Thyroid gland (tissue), 4 donors: Measurements from ENCODE around the gene C11orf71. TPM values are rescaled to one million over a fixed set of nuclear protein-coding genes. Genes with fewer than 3 reads are reported as not detected.

ENCODE experiments used
- DNase-seq, 2 donors: peaks; one replicate each; pipeline ENCODE4 v3.0.0-alpha.2; 2019
- H3K27ac ChIP-seq, 3 donors: fragments of 200-600 bp; sonication (generic); 1 replicate in 2 of 3; 2 replicates in 1 of 3; pipeline ENCODE4 v1.5.1; 2016 to 2019; ENCODE audit warnings: mild to moderate bottlenecking in 1 of 3, moderate library complexity in 1 of 3
- H3K27me3 ChIP-seq: fragments of 200-600 bp; sonication (generic); one replicate; pipeline ENCODE4 v1.5.1; 2019
- H3K36me3 ChIP-seq, 2 donors: fragments of 200-600 bp; sonication (generic); one replicate each; pipeline ENCODE4 v1.5.1; 2016 to 2019
- H3K4me1 ChIP-seq, 2 donors: fragments of 200-600 bp; sonication (generic); one replicate each; pipeline ENCODE4 v1.5.1; 2017 to 2019
- H3K4me3 ChIP-seq, 3 donors: fragments of 200-600 bp; sonication (generic); replicated peaks in 1 of 3; 1 replicate in 2 of 3; 2 replicates in 1 of 3; pipeline ENCODE4 v1.5.1; 2016; ENCODE audit warnings: mild to moderate bottlenecking in 1 of 3
- H3K9me3 ChIP-seq: fragments of 200-600 bp; sonication (generic); one replicate; pipeline ENCODE4 v1.5.1; 2017
- POLR2A ChIP-seq, 2 donors: fragments of 450-650 bp; IDR thresholded peaks; one replicate each; pipeline ENCODE4 v1.6.1; 2017; ENCODE audit warnings: antibody characterized with exemption in 2 of 2, mild to moderate bottlenecking in 2 of 2, moderate library complexity in 1 of 2
- WGBS, 2 donors: methylation state at CpG; one replicate each; pipeline ENCODE4 v1.1.5; 2017; 5-methylcytosine and 5-hydroxymethylcytosine counted together
- intact Hi-C: fragments of 100-400 bp; cut with DNase I; formaldehyde crosslinking; loops from one replicate; pipeline ENCODE4 v1.15.1; 2023
- total RNA-seq, 4 donors: library from RNA; depleted of rRNA; stranded (reverse); fragments of >200 nt; gene quantifications; one replicate each; pipeline ENCODE4 v1.2.3, GENCODE V29; 2016
- TF ChIP-seq, protein P1 (sequence below), 6 experiments: fragments of 200-600 bp in 3 of 6; fragments of 450-650 bp in 3 of 6; sonication (generic) in 3 of 6; IDR thresholded peaks; one replicate each; pipeline ENCODE4 v1.5.1; 2016 to 2019; ENCODE audit warnings: antibody characterized with exemption in 6 of 6, mild to moderate bottlenecking in 2 of 6, inconsistent platforms in 1 of 6, moderate library complexity in 1 of 6

Gene C11orf71
- total RNA-seq, 4 donors from 2014 or later, result 13.6 to 19.7 (median 16.2) TPM

DNA sequence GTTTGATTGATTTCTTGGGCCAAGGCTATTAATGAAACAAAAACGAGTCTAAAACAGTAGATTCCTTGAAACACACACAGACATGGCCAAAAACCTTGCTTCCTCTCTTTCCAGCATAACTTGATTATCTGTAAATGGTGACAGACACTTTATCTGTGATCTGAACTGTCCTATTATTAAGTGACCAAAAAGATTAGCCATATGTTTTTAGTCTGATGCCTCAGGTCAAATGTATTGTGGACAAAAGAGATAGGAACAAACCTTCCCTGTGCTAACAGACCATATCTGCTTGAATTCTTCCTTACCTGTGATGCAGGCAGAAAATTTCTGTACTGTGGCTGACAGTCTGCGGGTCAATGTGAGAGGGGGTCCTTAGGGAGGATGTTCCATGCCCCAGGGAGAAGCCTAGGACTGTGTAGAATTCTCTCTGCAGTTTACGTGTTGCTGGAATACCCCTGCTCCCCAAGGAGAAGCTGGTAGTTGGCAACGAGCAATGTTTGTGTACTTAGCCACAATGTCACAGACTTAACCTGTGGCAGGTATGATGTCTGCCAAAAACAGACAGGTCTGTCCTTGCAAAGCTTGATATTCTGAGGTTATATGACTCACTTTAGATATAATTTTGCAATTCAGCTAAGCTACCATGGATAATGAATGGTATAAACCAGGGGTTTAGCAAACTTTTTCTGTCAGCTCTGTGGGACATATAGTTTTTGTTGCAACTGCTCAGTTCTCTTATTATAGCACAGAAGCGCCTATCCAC lies 31.2 kb downstream of the C11orf71 start:
- no peak overlapping the region for H3K27ac ChIP-seq
- no peak for TF ChIP-seq POLR2A (IDR thresholded peaks at IDR 0.05)
- TF ChIP-seq, protein P1, sequence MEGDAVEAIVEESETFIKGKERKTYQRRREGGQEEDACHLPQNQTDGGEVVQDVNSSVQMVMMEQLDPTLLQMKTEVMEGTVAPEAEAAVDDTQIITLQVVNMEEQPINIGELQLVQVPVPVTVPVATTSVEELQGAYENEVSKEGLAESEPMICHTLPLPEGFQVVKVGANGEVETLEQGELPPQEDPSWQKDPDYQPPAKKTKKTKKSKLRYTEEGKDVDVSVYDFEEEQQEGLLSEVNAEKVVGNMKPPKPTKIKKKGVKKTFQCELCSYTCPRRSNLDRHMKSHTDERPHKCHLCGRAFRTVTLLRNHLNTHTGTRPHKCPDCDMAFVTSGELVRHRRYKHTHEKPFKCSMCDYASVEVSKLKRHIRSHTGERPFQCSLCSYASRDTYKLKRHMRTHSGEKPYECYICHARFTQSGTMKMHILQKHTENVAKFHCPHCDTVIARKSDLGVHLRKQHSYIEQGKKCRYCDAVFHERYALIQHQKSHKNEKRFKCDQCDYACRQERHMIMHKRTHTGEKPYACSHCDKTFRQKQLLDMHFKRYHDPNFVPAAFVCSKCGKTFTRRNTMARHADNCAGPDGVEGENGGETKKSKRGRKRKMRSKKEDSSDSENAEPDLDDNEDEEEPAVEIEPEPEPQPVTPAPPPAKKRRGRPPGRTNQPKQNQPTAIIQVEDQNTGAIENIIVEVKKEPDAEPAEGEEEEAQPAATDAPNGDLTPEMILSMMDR (IDR thresholded peaks at IDR 0.05), result no peak
- 59 to 66% methylated on average over 5 of the region's 5 CpGs for WGBS, 2 donors
- no peak overlapping the region for H3K4me3 ChIP-seq
- no peaks in the 10 kb centered on the region for H3K4me1 ChIP-seq
- no peak for DNase-seq
- H3K27me3 ChIP-seq, result no peaks in the 10 kb centered on the region
- no peaks in the 10 kb centered on the region for H3K36me3 ChIP-seq
- intact Hi-C loops, result no loop called here
- H3K9me3 ChIP-seq, result no peaks in the 10 kb centered on the region

GRCh38 chr11:114367244-114367957 lies 32.9 kb downstream of the C11orf71 start:
- no peaks in the 10 kb centered on the region for H3K36me3 ChIP-seq
- 79 to 82% methylated on average over 9 of the region's 9 CpGs for WGBS, 2 donors
- H3K27ac ChIP-seq, result no peak overlapping the region
- no peak overlapping the region for H3K4me3 ChIP-seq
- intact Hi-C loops, result no loop called here
- H3K9me3 ChIP-seq, result no peaks in the 10 kb centered on the region
- no peaks in the 10 kb centered on the region for H3K4me1 ChIP-seq
- no peak for TF ChIP-seq POLR2A (IDR thresholded peaks at IDR 0.05)
- TF ChIP-seq, protein P1 (IDR thresholded peaks at IDR 0.05), result no peak
- H3K27me3 ChIP-seq, result no peaks in the 10 kb centered on the region
- no peak for DNase-seq

GRCh38 chr11:114366331-114367243 lies 33.7 kb downstream of the C11orf71 start:
- intact Hi-C loops, result no loop called here

GRCh38 chr11:114362958-114363357 lies 37.4 kb downstream of the C11orf71 start:
- Histone ChIP-seq H3K27me3 (no peaks in the 10 kb centered on the region), H3K4me1 (no peaks in the 10 kb centered on the region), H3K9me3 (no peaks in the 10 kb centered on the region), H3K27ac (no peak overlapping the region), H3K4me3 (no peak overlapping the region), H3K36me3 (no peaks in the 10 kb centered on the region)
- intact Hi-C loops, result no loop called here
- 66 to 70% methylated on average over 3 of the region's 3 CpGs for WGBS, 2 donors
- DNase-seq, result no peak
- TF ChIP-seq, protein P1 (IDR thresholded peaks at IDR 0.05), result no peak
- TF ChIP-seq POLR2A (IDR thresholded peaks at IDR 0.05), result no peak

More at GRCh38 chr11:114366331-114367243, 33.7 kb downstream of the C11orf71 start:
- H3K36me3 ChIP-seq, result no peaks in the 10 kb centered on the region
- no peaks in the 10 kb centered on the region for H3K9me3 ChIP-seq
- DNase-seq, result no peak
- H3K27ac ChIP-seq, result no peak overlapping the region
- WGBS, 2 donors, result 79 to 81% methylated on average over 13 of the region's 13 CpGs
- TF ChIP-seq, protein P1 (IDR thresholded peaks at IDR 0.05), result no peak
- no peak for TF ChIP-seq POLR2A (IDR thresholded peaks at IDR 0.05)
- H3K4me1 ChIP-seq, result no peaks in the 10 kb centered on the region
- no peak overlapping the region for H3K4me3 ChIP-seq
- H3K27me3 ChIP-seq, result no peaks in the 10 kb centered on the region
